ENCODE measurements around the gene SOCS7.

The SOCS7 gene

GRCh38 chr17:38425031-38425430 lies 73.4 kb downstream of the SOCS7 start:
- Histone ChIP-seq H3K9ac (ENCODE audit: low read length) (no peak overlapping the region), H3K9me3 (ENCODE audit: control insufficient read depth, insufficient read depth, low read depth, low read length) (no peaks in the 10 kb centered on the region), H3K36me3 (ENCODE audit: control insufficient read depth, insufficient read depth, low read length) (no peaks in the 10 kb centered on the region)

GRCh38 chr17:38425744-38426143 lies 74.1 kb downstream of the SOCS7 start:
- Histone ChIP-seq H3K36me3 (ENCODE audit: control insufficient read depth, insufficient read depth, low read length) (no peaks in the 10 kb centered on the region), H3K4me3 (ENCODE audit: low read depth, low read length) (no peak overlapping the region), H3K4me1 (ENCODE audit: control insufficient read depth, insufficient read depth, low read length) (peaks cover 66% of the 10 kb centered on the region), H3K27ac (ENCODE audit: low read depth, low read length) (no peak overlapping the region), H3K27me3 (ENCODE audit: control insufficient read depth, insufficient read depth, low read length) (peaks cover 15% of the 10 kb centered on the region), H3K9ac (ENCODE audit: low read length) (no peak overlapping the region), H3K9me3 (ENCODE audit: control insufficient read depth, insufficient read depth, low read depth, low read length) (no peaks in the 10 kb centered on the region)

More at GRCh38 chr17:38425031-38425430, 73.4 kb downstream of the SOCS7 start:
- Histone ChIP-seq H3K4me3 (ENCODE audit: low read depth, low read length) (no peak overlapping the region), H3K27me3 (ENCODE audit: control insufficient read depth, insufficient read depth, low read length) (peaks cover 22% of the 10 kb centered on the region), H3K27ac (ENCODE audit: low read depth, low read length) (no peak overlapping the region), H3K4me1 (ENCODE audit: control insufficient read depth, insufficient read depth, low read length) (peaks cover 67% of the 10 kb centered on the region)

- Histone ChIP-seq H3K36me3 (ENCODE audit: control insufficient read depth, insufficient read depth, low read length) (no peaks in the 10 kb centered on the region), H3K9ac (ENCODE audit: low read length) (no peak overlapping the region), H3K27me3 (ENCODE audit: control insufficient read depth, insufficient read depth, low read length) (peaks cover 8% of the 10 kb centered on the region; the same call in 1 of the 2 replicates), H3K4me1 (ENCODE audit: control insufficient read depth, insufficient read depth, low read length) (peaks cover 62% of the 10 kb centered on the region), H3K27ac (ENCODE audit: low read depth, low read length) (no peak overlapping the region), H3K4me3 (ENCODE audit: low read depth, low read length) (no peak overlapping the region), H3K9me3 (ENCODE audit: control insufficient read depth, insufficient read depth, low read depth, low read length) (no peaks in the 10 kb centered on the region)
These were observed 74.8 kb downstream of the SOCS7 start for GRCh38 chr17:38426441-38426840.

- Histone ChIP-seq H3K27me3 (ENCODE audit: control insufficient read depth, insufficient read depth, low read length) (no peaks in the 10 kb centered on the region), H3K4me3 (ENCODE audit: low read depth, low read length) (peak overlapping the region; percentile 80), H3K9me3 (ENCODE audit: control insufficient read depth, insufficient read depth, low read depth, low read length) (no peaks in the 10 kb centered on the region), H3K9ac (ENCODE audit: low read length) (peak overlapping the region; percentile 56), H3K4me1 (ENCODE audit: control insufficient read depth, insufficient read depth, low read length) (peaks cover 52% of the 10 kb centered on the region), H3K27ac (ENCODE audit: low read depth, low read length) (no peak overlapping the region), H3K36me3 (ENCODE audit: control insufficient read depth, insufficient read depth, low read length) (no peaks in the 10 kb centered on the region)
These were observed 75.7 kb downstream of the SOCS7 start for GRCh38 chr17:38427160-38427949.

GRCh38 chr17:38428112-38428642 lies 76.5 kb downstream of the SOCS7 start, which contains the start of gene ARHGAP23:
TSS of gene ARHGAP23 (plus strand) at chr17:38428464. CDS start at chr17:38428486, 22 bp downstream.
- Histone ChIP-seq H3K27me3 (ENCODE audit: control insufficient read depth, insufficient read depth, low read length) (no peaks in the 10 kb centered on the region), H3K27ac (ENCODE audit: low read depth, low read length) (no peak within 1 kb of the TSS; the same call in 1 of the 2 replicates), H3K4me1 (ENCODE audit: control insufficient read depth, insufficient read depth, low read length) (peaks cover 52% of the 10 kb centered on the region), H3K9ac (ENCODE audit: low read length) (peak within 1 kb of the TSS; percentile 66), H3K9me3 (ENCODE audit: control insufficient read depth, insufficient read depth, low read depth, low read length) (no peaks in the 10 kb centered on the region), H3K4me3 (ENCODE audit: low read depth, low read length) (peak within 1 kb of the TSS; percentile 80), H3K36me3 (ENCODE audit: control insufficient read depth, insufficient read depth, low read length) (no peaks in the 10 kb centered on the region)

- Histone ChIP-seq H3K9me3 (ENCODE audit: control insufficient read depth, insufficient read depth, low read depth, low read length) (no peaks in the 10 kb centered on the region), H3K27me3 (ENCODE audit: control insufficient read depth, insufficient read depth, low read length) (no peaks in the 10 kb centered on the region), H3K4me3 (ENCODE audit: low read depth, low read length) (peak overlapping the region; percentile 75), H3K4me1 (ENCODE audit: control insufficient read depth, insufficient read depth, low read length) (peaks cover 52% of the 10 kb centered on the region), H3K36me3 (ENCODE audit: control insufficient read depth, insufficient read depth, low read length) (no peaks in the 10 kb centered on the region), H3K27ac (ENCODE audit: low read depth, low read length) (no peak overlapping the region; the same call in 1 of the 2 replicates), H3K9ac (ENCODE audit: low read length) (peak overlapping the region; percentile 66)
These were observed 77.2 kb downstream of the SOCS7 start for GRCh38 chr17:38428643-38429371.

- H3K27ac ChIP-seq (ENCODE audit: low read depth, low read length): no peak overlapping the region
- peak overlapping the region; percentile 24 for H3K9ac ChIP-seq (ENCODE audit: low read length)
- H3K4me3 ChIP-seq (ENCODE audit: low read depth, low read length): peak overlapping the region; percentile 75
- H3K27me3 ChIP-seq (ENCODE audit: control insufficient read depth, insufficient read depth, low read length): no peaks in the 10 kb centered on the region
- no peaks in the 10 kb centered on the region for H3K36me3 ChIP-seq (ENCODE audit: control insufficient read depth, insufficient read depth, low read length)
- peaks cover 48% of the 10 kb centered on the region for H3K4me1 ChIP-seq (ENCODE audit: control insufficient read depth, insufficient read depth, low read length)
- no peaks in the 10 kb centered on the region for H3K9me3 ChIP-seq (ENCODE audit: control insufficient read depth, insufficient read depth, low read depth, low read length)
These were observed 77.9 kb downstream of the SOCS7 start for GRCh38 chr17:38429476-38430100.

- no peaks in the 10 kb centered on the region for H3K27me3 ChIP-seq (ENCODE audit: control insufficient read depth, insufficient read depth, low read length)
These were observed 78.7 kb downstream of the SOCS7 start for GRCh38 chr17:38430316-38430715.

GRCh38 chr17:38430822-38431221 lies 79.2 kb downstream of the SOCS7 start:
- Histone ChIP-seq H3K9me3 (ENCODE audit: control insufficient read depth, insufficient read depth, low read depth, low read length) (no peaks in the 10 kb centered on the region), H3K27ac (ENCODE audit: low read depth, low read length) (no peak overlapping the region), H3K4me1 (ENCODE audit: control insufficient read depth, insufficient read depth, low read length) (peaks cover 39% of the 10 kb centered on the region), H3K9ac (ENCODE audit: low read length) (no peak overlapping the region), H3K27me3 (ENCODE audit: control insufficient read depth, insufficient read depth, low read length) (no peaks in the 10 kb centered on the region), H3K4me3 (ENCODE audit: low read depth, low read length) (no peak overlapping the region), H3K36me3 (ENCODE audit: control insufficient read depth, insufficient read depth, low read length) (no peaks in the 10 kb centered on the region)

More at GRCh38 chr17:38430316-38430715, 78.7 kb downstream of the SOCS7 start:
- H3K9ac ChIP-seq (ENCODE audit: low read length): no peak overlapping the region
- no peak overlapping the region for H3K27ac ChIP-seq (ENCODE audit: low read depth, low read length)
- H3K4me1 ChIP-seq (ENCODE audit: control insufficient read depth, insufficient read depth, low read length): peaks cover 41% of the 10 kb centered on the region
- H3K9me3 ChIP-seq (ENCODE audit: control insufficient read depth, insufficient read depth, low read depth, low read length): no peaks in the 10 kb centered on the region
- H3K4me3 ChIP-seq (ENCODE audit: low read depth, low read length): no peak overlapping the region
- no peaks in the 10 kb centered on the region for H3K36me3 ChIP-seq (ENCODE audit: control insufficient read depth, insufficient read depth, low read length)

- Histone ChIP-seq H3K9me3 (ENCODE audit: control insufficient read depth, insufficient read depth, low read depth, low read length) (no peaks in the 10 kb centered on the region), H3K27me3 (ENCODE audit: control insufficient read depth, insufficient read depth, low read length) (no peaks in the 10 kb centered on the region), H3K4me1 (ENCODE audit: control insufficient read depth, insufficient read depth, low read length) (peaks cover 43% of the 10 kb centered on the region), H3K4me3 (ENCODE audit: low read depth, low read length) (no peak overlapping the region), H3K27ac (ENCODE audit: low read depth, low read length) (no peak overlapping the region), H3K9ac (ENCODE audit: low read length) (no peak overlapping the region), H3K36me3 (ENCODE audit: control insufficient read depth, insufficient read depth, low read length) (no peaks in the 10 kb centered on the region)
These were observed 79.9 kb downstream of the SOCS7 start for GRCh38 chr17:38431346-38432145.
